Natural killer cell (primary cell): ENCODE data around the gene NRXN3. TPM values are rescaled to one million over a fixed set of nuclear protein-coding genes. Genes with fewer than 3 reads are reported as not detected.

ENCODE experiments used
- ATAC-seq, 3 donors: fragments of 150-1000 bp in 2 of 3; fragments of 200-7000 bp in 1 of 3; cut with Tn5 transposase; 1 replicate in 1 of 3; 2 replicates in 2 of 3; pipeline ENCODE4 v1.10.0; 2021; ENCODE audit warnings: mild to moderate bottlenecking in 2 of 3, moderate library complexity in 2 of 3
- DNase-seq, 2 donors: peaks; one replicate each; pipeline versions ENCODE4 v3.0.0 to v3.0.0-alpha.2; 2013 to 2021; ENCODE audit warnings: mixed read lengths in 1 of 2
- H3K27ac ChIP-seq: one replicate; pipeline ENCODE4 v1.5.1; 2013; ENCODE audit warnings: mild to moderate bottlenecking, low read length
- H3K27me3 ChIP-seq: one replicate; pipeline ENCODE4 v1.6.1; 2013; ENCODE audit warnings: low read length; ENCODE audit not compliant: control insufficient read depth, insufficient read depth
- H3K36me3 ChIP-seq: one replicate; pipeline ENCODE4 v1.6.1; 2013; ENCODE audit warnings: low read length; ENCODE audit not compliant: control insufficient read depth, insufficient read depth
- H3K4me1 ChIP-seq: one replicate; pipeline ENCODE4 v1.6.1; 2013; ENCODE audit warnings: low read length; ENCODE audit not compliant: control insufficient read depth, insufficient read depth
- H3K4me3 ChIP-seq: one replicate; pipeline ENCODE4 v1.5.1; 2013; ENCODE audit warnings: low read length
- H3K9me3 ChIP-seq: one replicate; pipeline ENCODE4 v1.6.1; 2013; ENCODE audit warnings: low read length; ENCODE audit not compliant: control insufficient read depth, insufficient read depth
- H3K27ac Mint-ChIP-seq, 2 donors: one replicate each; pipeline ENCODE4 v1.8.0; 2022; ENCODE audit warnings: mild to moderate bottlenecking in 2 of 2, mixed read lengths in 2 of 2, moderate library complexity in 1 of 2
- H3K27me3 Mint-ChIP-seq, 2 donors: one replicate each; pipeline ENCODE4 v1.8.0; 2022; ENCODE audit warnings: low read depth in 2 of 2, mixed read lengths in 2 of 2
- H3K36me3 Mint-ChIP-seq: one replicate; pipeline ENCODE4 v1.8.0; 2022; ENCODE audit warnings: mixed read lengths
- H3K4me1 Mint-ChIP-seq, 2 donors: one replicate each; pipeline ENCODE4 v1.8.0; 2022; ENCODE audit warnings: mixed read lengths in 2 of 2
- H3K4me3 Mint-ChIP-seq: one replicate; pipeline ENCODE4 v1.8.0; 2022; ENCODE audit warnings: mild to moderate bottlenecking, moderate library complexity, mixed read lengths
- H3K9me3 Mint-ChIP-seq, 2 donors: one replicate each; pipeline ENCODE4 v1.8.0; 2022; ENCODE audit warnings: mixed read lengths in 2 of 2
- CTCF ChIP-seq: fragments of 200-600 bp; IDR thresholded peaks from one replicate; pipeline ENCODE4 v1.8.0; 2022; ENCODE audit warnings: antibody characterized with exemption
- WGBS: methylation state at CpG from one replicate; pipeline ENCODE4 v1.1.7; 2013; ENCODE audit warnings: missing lambda C conversion rate; ENCODE audit not compliant: insufficient coverage; 5-methylcytosine and 5-hydroxymethylcytosine counted together
- intact Hi-C: fragments of 100-400 bp; cut with micrococcal nuclease; formaldehyde crosslinking; loops from one replicate; pipeline ENCODE4 v1.14.2; 2022
- total RNA-seq, 4 donors: library from RNA; stranded (reverse); fragments of 120-200 nt in 1 of 4; gene quantifications; one replicate each; pipeline versions ENCODE4 v1.2.3 to v1.2.4, GENCODE V29; 2013 to 2022

Gene NRXN3
- total RNA-seq, 3 donors from 2014 or later (not counting 1 experiment from before 2014, with no cell fraction given) = not detected

- DNase-seq (no peak), ATAC-seq (no peak)
- H3K9me3 ChIP-seq = peaks cover 4% of the 10 kb centered on the region
- no peaks in the 10 kb centered on the region for H3K9me3 Mint-ChIP-seq
- no peak overlapping the region for H3K4me3 Mint-ChIP-seq
- no peaks in the 10 kb centered on the region for H3K27me3 ChIP-seq
- peaks cover 4 to 7% of the 10 kb centered on the region in 2 donors for H3K27me3 Mint-ChIP-seq
- no peaks in the 10 kb centered on the region for H3K4me1 ChIP-seq
- H3K36me3 Mint-ChIP-seq = no peaks in the 10 kb centered on the region
- H3K4me3 ChIP-seq = no peak overlapping the region
- intact Hi-C loops = no loop called here
- 79% methylated on average over 2 of the region's 3 CpGs for WGBS
- no peaks in the 10 kb centered on the region for H3K4me1 Mint-ChIP-seq
- H3K27ac ChIP-seq = no peak overlapping the region
- no peak overlapping the region for H3K27ac Mint-ChIP-seq
- TF ChIP-seq CTCF = no peak
- H3K36me3 ChIP-seq = no peaks in the 10 kb centered on the region
Observed at GRCh38 chr14:78248501-78249090, 78.4 kb downstream of the NRXN3 start.

GRCh38 chr14:78251308-78251707, 81.1 kb downstream of the NRXN3 start:
- intact Hi-C loops = no loop called here
- Mint-ChIP-seq H3K4me1 (peaks cover 13% of the 10 kb centered on the region in 2 donors), H3K27me3 (peaks cover 4 to 7% of the 10 kb centered on the region in 2 donors), H3K4me3 (no peak overlapping the region), H3K36me3 (no peaks in the 10 kb centered on the region), H3K27ac (no peak overlapping the region), H3K9me3 (no peaks in the 10 kb centered on the region)
- WGBS = 78% methylated on average over 3 of the region's 5 CpGs
- ATAC-seq = no peak
- Histone ChIP-seq H3K4me3 (no peak overlapping the region), H3K4me1 (peaks cover 6% of the 10 kb centered on the region), H3K27ac (no peak overlapping the region), H3K36me3 (no peaks in the 10 kb centered on the region), H3K9me3 (peaks cover 4% of the 10 kb centered on the region), H3K27me3 (no peaks in the 10 kb centered on the region)
- no peak for DNase-seq
- no peak for TF ChIP-seq CTCF

GRCh38 chr14:78253986-78254385, 83.8 kb downstream of the NRXN3 start:
- no peaks in the 10 kb centered on the region for H3K27me3 ChIP-seq
- TF ChIP-seq CTCF = no peak
- no peak overlapping the region for H3K27ac ChIP-seq
- peaks cover 6% of the 10 kb centered on the region for H3K4me1 ChIP-seq
- Mint-ChIP-seq H3K4me3 (no peak overlapping the region), H3K27me3 (peaks cover 8 to 9% of the 10 kb centered on the region in 2 donors), H3K36me3 (no peaks in the 10 kb centered on the region), H3K4me1 (peaks cover 13% of the 10 kb centered on the region in 2 donors), H3K27ac (no peak overlapping the region), H3K9me3 (peaks cover 0 to 5% of the 10 kb centered on the region in 2 donors)
- H3K4me3 ChIP-seq = no peak overlapping the region
- intact Hi-C loops = no loop called here
- WGBS = 83% methylated on average over 3 of the region's 3 CpGs
- no peaks in the 10 kb centered on the region for H3K36me3 ChIP-seq
- DNase-seq = no peak
- no peak for ATAC-seq
- peaks cover 4% of the 10 kb centered on the region for H3K9me3 ChIP-seq

GRCh38 chr14:78254911-78255461, 84.8 kb downstream of the NRXN3 start:
- peak in 1 of 3 donors; percentile 83 for ATAC-seq
- intact Hi-C loops = no loop called here

More at GRCh38 chr14:78254911-78255461, 84.8 kb downstream of the NRXN3 start:
- no peak for TF ChIP-seq CTCF
- Histone ChIP-seq H3K4me1 (peaks cover 6% of the 10 kb centered on the region), H3K4me3 (no peak overlapping the region), H3K27ac (no peak overlapping the region), H3K27me3 (no peaks in the 10 kb centered on the region), H3K9me3 (peaks cover 4% of the 10 kb centered on the region), H3K36me3 (no peaks in the 10 kb centered on the region)
- H3K4me1 Mint-ChIP-seq = peaks cover 13% of the 10 kb centered on the region in 2 donors
- H3K9me3 Mint-ChIP-seq = peaks cover 0 to 5% of the 10 kb centered on the region in 2 donors
- 30% methylated on average over 9 of the region's 9 CpGs for whole genome bisulfite sequencing
- DNase-seq = no peak
- no peak overlapping the region for H3K27ac Mint-ChIP-seq
- H3K36me3 Mint-ChIP-seq = no peaks in the 10 kb centered on the region
- H3K27me3 Mint-ChIP-seq = peaks cover 6 to 9% of the 10 kb centered on the region in 2 donors
- peak overlapping the region; percentile 21 for H3K4me3 Mint-ChIP-seq
